Measurements from ENCODE around the gene APOBEC3A. TPM values are rescaled to one million over a fixed set of nuclear protein-coding genes. Genes with fewer than 3 reads are reported as not detected.

Gene APOBEC3A
- total and polyA plus RNA-seq, 10 of the 15 experiments (the other 5 are each of a cell fraction or from before 2014, with no cell fraction given): 0.20 TPM; not detected in 9

DNA sequence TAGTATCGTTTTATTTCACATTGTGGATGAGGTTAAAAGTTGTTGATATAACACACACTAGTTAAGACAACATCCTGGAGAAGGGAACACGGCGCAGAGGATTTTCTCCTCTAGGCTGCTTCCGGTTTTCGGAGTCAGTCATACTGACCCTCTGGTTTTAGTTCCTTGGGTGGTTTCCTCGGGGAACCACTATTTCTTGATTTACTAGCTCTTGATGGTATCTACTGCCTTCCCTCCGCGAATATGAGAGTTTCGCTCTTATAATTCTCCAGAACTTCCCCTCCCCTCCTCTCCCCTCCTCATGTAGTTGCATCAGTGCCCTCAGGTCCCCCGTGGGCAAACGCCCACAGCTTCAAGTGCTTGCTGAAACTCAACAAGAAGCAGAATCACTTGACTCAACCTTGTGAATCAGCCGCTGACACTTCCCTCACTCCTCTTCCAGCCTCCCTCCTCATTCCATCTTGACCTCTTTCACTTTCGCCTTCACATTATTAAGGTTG lies 15.9 kb upstream of the APOBEC3A start (continued):
- TF ChIP-seq, protein P1, sequence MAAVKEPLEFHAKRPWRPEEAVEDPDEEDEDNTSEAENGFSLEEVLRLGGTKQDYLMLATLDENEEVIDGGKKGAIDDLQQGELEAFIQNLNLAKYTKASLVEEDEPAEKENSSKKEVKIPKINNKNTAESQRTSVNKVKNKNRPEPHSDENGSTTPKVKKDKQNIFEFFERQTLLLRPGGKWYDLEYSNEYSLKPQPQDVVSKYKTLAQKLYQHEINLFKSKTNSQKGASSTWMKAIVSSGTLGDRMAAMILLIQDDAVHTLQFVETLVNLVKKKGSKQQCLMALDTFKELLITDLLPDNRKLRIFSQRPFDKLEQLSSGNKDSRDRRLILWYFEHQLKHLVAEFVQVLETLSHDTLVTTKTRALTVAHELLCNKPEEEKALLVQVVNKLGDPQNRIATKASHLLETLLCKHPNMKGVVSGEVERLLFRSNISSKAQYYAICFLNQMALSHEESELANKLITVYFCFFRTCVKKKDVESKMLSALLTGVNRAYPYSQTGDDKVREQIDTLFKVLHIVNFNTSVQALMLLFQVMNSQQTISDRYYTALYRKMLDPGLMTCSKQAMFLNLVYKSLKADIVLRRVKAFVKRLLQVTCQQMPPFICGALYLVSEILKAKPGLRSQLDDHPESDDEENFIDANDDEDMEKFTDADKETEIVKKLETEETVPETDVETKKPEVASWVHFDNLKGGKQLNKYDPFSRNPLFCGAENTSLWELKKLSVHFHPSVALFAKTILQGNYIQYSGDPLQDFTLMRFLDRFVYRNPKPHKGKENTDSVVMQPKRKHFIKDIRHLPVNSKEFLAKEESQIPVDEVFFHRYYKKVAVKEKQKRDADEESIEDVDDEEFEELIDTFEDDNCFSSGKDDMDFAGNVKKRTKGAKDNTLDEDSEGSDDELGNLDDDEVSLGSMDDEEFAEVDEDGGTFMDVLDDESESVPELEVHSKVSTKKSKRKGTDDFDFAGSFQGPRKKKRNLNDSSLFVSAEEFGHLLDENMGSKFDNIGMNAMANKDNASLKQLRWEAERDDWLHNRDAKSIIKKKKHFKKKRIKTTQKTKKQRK (IDR thresholded peaks at IDR 0.05; ENCODE audit: low read depth, low read length): no peak
- TF ChIP-seq CBX3 (IDR thresholded peaks at IDR 0.05; ENCODE audit: borderline replicate concordance, low read depth) (no peak), ZZZ3 (IDR thresholded peaks at IDR 0.05; ENCODE audit: control insufficient read depth, insufficient read length, low read depth) (no peak), RUNX3 (IDR thresholded peaks at IDR 0.05; ENCODE audit: low read length) (peak; percentile 77), RFX5 (IDR thresholded peaks at IDR 0.05; ENCODE audit: low read depth, low read length) (no peak), IRF3 (IDR thresholded peaks at IDR 0.05) (no peak), BCL11A (IDR thresholded peaks at IDR 0.05; ENCODE audit: low read depth, low read length) (no peak), IRF4 (IDR thresholded peaks at IDR 0.05; ENCODE audit: low read depth, low read length) (peak; percentile 69; the same call in 1 of the 2 replicates), RAD51 (IDR thresholded peaks at IDR 0.05) (no peak), YY1 (IDR thresholded peaks at IDR 0.05; ENCODE audit: low read depth, low read length) (no peak), ETV6 (conservative IDR thresholded peaks at IDR 0.05 in 1 of 2, IDR thresholded peaks at IDR 0.05 in 1 of 2; ENCODE audit: borderline replicate concordance in 1 of 2, low read depth in 1 of 2) (peak in 1 of 2 experiments; percentile 87; a peak in 2 of 4 replicates), PAX5 (IDR thresholded peaks at IDR 0.05; ENCODE audit: borderline replicate concordance, low read depth, low read length) (peak; percentile 80), SMAD1 (IDR thresholded peaks at IDR 0.05; ENCODE audit: low read depth, partially characterized antibody) (no peak), ZNF217 (IDR thresholded peaks at IDR 0.05) (no peak), STAT3 (IDR thresholded peaks at IDR 0.05; ENCODE audit: low read depth, low read length) (no peak), ZNF24 (IDR thresholded peaks at IDR 0.05) (no peak), ZNF274 (IDR thresholded peaks at IDR 0.05; ENCODE audit: insufficient read depth, insufficient read length) (no peak), ZSCAN29 (IDR thresholded peaks at IDR 0.05) (no peak), SMARCA5 (IDR thresholded peaks at IDR 0.05) (no peak), SUZ12 (IDR thresholded peaks at IDR 0.05; ENCODE audit: unreplicated experiment) (no peak)
- TF ChIP-seq, protein P2, sequence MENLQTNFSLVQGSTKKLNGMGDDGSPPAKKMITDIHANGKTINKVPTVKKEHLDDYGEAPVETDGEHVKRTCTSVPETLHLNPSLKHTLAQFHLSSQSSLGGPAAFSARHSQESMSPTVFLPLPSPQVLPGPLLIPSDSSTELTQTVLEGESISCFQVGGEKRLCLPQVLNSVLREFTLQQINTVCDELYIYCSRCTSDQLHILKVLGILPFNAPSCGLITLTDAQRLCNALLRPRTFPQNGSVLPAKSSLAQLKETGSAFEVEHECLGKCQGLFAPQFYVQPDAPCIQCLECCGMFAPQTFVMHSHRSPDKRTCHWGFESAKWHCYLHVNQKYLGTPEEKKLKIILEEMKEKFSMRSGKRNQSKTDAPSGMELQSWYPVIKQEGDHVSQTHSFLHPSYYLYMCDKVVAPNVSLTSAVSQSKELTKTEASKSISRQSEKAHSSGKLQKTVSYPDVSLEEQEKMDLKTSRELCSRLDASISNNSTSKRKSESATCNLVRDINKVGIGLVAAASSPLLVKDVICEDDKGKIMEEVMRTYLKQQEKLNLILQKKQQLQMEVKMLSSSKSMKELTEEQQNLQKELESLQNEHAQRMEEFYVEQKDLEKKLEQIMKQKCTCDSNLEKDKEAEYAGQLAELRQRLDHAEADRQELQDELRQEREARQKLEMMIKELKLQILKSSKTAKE (IDR thresholded peaks at IDR 0.05; ENCODE audit: low read depth, poor library complexity, severe bottlenecking): peak; percentile 51
- TF ChIP-seq, protein P3, sequence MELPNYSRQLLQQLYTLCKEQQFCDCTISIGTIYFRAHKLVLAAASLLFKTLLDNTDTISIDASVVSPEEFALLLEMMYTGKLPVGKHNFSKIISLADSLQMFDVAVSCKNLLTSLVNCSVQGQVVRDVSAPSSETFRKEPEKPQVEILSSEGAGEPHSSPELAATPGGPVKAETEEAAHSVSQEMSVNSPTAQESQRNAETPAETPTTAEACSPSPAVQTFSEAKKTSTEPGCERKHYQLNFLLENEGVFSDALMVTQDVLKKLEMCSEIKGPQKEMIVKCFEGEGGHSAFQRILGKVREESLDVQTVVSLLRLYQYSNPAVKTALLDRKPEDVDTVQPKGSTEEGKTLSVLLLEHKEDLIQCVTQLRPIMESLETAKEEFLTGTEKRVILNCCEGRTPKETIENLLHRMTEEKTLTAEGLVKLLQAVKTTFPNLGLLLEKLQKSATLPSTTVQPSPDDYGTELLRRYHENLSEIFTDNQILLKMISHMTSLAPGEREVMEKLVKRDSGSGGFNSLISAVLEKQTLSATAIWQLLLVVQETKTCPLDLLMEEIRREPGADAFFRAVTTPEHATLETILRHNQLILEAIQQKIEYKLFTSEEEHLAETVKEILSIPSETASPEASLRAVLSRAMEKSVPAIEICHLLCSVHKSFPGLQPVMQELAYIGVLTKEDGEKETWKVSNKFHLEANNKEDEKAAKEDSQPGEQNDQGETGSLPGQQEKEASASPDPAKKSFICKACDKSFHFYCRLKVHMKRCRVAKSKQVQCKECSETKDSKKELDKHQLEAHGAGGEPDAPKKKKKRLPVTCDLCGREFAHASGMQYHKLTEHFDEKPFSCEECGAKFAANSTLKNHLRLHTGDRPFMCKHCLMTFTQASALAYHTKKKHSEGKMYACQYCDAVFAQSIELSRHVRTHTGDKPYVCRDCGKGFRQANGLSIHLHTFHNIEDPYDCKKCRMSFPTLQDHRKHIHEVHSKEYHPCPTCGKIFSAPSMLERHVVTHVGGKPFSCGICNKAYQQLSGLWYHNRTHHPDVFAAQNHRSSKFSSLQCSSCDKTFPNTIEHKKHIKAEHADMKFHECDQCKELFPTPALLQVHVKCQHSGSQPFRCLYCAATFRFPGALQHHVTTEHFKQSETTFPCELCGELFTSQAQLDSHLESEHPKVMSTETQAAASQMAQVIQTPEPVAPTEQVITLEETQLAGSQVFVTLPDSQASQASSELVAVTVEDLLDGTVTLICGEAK (IDR thresholded peaks at IDR 0.05; ENCODE audit: borderline replicate concordance): no peak
